KG1 (cell line): Measurements from ENCODE around the gene ACOD1.
"Not testable (repeated sequence)": the region's sequence is repeated elsewhere in the genome, so short reads cannot be mapped to it uniquely, and the experiment has no call there.

Experiments
- DNase-seq: peaks from one replicate; lab custom pipeline; 2025; lab: John Stamatoyannopoulos, UW

The ACOD1 gene

DNA sequence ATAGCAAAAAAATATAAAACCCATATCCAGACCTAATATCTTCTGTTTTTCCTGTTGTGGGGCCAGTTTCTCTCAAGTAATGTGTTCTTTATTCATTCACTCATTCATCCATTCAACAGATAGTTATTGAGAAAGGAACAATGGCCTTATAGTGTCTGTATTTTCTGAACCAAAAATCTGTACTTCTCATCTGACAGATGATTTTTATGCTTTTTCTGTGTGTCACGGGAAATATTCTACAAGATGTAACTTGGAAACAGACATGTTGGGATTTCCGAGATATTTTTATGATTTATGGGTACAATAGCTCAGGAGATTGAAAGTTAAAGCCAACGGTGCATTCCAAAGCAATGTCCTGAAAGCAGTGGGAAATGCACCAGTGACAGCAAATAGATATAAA is 5.7 kb downstream of the ACOD1 start:
- no peak for DNase-seq

DNA sequence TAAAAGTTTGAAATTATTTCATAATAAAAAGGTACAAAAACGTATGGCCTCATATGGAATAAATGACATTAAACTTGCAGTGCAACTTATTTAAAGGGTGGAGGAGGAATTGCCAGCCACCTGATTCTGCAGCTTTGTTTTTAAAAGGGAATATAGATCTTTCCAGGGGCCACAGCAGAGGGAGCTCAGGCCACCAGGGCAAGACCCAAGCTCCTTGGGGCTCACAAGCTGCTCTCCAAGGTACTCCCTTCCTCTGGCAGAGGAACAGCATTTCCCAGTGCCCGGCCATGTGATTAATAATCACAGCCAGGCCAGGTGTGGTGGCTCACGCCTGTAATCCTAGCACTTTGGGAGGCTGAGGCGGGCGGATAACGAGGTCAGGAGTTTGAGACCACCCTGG is 6.2 kb downstream of the ACOD1 start:
- DNase-seq, result no peak

DNA sequence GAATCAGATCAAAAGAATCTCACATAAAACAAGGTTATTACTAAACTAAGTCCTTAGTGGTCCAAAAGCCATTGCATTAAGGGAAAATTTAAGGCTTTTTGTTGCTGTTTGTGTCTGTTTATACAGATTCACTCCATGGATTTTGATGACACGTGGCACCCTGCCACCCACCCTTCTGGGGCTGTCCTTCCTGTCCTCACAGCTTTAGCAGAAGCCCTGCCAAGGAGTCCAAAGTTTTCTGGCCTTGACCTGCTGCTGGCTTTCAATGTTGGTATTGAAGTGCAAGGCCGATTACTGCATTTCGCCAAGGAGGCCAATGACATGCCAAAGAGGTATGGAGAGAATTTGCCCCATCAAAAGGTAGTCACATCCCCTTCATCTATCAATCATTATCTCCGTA is 6.9 kb downstream of the ACOD1 start:
- no peak for DNase-seq

DNA sequence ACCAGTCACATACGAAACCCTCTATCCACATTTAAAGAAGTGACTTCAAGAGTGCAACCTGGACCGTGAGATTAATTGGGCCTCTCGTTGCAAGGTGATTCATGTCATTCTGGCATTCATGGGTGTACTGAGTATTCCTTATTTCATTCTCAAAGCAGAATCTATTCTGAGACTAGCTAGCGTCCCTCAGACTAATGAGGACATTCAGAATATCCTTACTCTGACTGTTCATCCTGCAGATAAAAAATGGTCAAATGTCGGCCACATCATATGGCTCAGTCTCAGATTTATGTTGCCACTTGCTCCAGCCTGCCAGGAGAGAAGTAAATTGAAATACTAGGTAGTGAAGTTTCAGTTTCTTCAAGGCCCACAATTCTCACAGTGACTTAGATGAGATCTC is 7.3 kb downstream of the ACOD1 start:
- DNase-seq, result no peak

DNA sequence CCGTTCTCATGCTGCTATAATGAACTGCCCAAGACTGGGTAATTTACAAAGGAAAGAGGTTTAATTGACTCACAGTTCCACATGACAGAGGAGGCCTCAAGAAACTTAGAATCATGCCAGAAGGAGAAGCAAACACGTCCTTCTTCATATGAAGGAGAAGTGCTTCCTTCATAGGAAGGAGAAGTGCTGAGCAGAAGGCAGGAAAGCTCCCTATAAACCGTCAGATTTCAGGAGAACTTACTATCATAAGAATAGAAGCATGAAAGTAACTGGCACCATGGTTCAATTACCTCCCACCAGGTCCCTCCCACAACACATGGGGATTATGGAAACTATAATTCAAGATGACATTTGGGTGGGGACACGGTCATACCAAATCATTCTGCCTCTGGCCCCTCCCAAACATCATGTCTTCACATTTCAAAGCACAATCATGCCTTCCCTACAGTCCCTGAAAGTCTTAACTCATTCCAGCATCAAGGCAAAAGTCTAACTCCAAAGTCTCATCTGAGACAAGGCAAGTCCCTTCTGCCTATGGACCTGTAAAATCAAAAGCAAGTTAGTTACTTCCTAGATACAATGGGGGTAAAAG is 10.6 kb downstream of the ACOD1 start:
- DNase-seq, result no peak

DNA sequence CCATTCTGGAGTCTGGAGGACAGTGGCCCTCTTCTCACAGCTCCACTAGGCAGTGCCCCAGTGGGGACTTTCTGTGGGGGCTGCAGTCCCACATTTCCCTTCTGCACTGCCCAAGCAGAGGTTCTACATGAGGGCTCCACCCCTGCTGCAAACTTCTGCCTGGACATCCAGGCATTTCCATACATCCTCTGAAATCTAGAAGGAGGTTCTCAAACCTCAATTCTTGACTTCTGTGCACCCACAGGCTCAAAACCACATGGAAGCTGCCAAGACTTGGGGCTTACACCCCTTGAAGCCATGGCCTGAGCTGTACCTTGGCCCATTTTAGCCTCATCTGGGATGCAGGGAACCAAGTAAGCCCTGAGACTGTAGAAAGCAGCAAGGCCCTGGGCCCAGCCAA is 11.4 kb downstream of the ACOD1 start:
- DNase-seq, result not testable (repeated sequence)

DNA sequence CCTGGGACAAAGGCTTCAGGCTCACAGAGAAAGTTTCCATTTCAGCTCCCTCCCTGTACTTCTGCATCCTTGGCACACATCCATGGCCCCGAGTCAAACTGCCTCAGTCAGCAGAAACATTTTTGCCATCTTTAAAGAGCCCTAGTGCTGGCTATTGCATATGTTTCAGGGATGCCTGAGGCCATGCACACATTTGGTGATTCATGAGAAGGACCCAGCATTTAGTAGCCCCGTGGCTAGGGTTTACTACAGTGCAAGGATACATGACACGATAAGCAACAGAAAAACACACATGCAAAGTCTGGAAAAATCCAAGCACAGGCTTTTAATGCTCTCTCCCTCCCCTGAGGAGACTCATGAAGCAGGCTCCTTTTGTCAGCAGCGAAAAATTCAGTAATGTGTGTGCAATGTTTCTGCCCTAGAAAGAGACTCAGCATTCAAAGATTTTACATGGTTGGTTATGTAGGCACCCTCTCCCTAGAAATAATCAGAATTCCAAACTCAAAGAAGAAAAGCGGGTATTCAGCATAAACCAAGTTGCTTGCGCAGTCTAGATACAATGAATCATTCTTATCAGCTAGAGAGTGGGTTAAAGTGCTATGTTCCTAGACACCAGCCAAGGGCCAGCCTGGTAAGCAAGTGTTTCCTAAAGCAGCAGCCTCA is 17.6 kb downstream of the ACOD1 start:
- no peak for DNase-seq

DNA sequence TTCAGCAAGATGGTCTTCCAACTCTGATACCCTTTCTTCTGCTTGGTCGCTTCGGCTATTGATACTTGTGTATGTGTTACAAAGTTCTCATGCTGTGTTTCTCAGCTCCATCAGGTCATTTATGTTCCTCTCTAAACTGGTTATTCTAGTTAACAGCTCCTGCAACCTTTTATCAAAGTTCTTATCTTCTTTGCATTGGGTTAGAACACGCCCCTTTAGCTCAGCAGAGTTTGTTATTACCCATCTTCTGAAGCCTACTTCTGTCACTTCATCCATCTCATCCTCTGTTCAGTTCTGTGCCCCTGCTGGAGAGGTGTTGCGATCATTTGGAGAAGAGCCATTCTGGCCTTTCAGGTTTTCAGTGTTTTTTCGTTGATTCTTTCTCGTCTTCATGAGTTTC is 18.7 kb downstream of the ACOD1 start:
- DNase-seq, result no peak

DNA sequence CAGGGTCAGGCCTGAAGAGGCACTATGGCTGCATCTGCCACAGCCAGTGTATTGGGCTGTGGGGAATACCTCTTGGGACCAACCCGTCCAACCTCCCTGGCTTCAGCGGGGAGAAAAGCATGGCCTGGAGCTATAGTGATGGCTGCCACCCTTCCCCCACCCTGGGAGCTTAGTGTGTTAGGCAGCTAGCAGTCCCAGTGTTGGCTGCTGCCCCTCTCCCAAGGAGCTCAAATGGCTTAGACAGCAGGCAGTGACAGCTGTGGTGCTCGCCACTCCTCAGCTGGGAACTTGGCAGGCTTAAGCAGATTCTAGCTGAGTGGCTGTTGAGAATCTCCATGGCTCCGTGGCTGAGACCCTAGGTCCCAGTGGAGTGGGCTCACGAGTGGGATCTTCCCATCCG is 19.7 kb downstream of the ACOD1 start:
- no peak for DNase-seq

DNA sequence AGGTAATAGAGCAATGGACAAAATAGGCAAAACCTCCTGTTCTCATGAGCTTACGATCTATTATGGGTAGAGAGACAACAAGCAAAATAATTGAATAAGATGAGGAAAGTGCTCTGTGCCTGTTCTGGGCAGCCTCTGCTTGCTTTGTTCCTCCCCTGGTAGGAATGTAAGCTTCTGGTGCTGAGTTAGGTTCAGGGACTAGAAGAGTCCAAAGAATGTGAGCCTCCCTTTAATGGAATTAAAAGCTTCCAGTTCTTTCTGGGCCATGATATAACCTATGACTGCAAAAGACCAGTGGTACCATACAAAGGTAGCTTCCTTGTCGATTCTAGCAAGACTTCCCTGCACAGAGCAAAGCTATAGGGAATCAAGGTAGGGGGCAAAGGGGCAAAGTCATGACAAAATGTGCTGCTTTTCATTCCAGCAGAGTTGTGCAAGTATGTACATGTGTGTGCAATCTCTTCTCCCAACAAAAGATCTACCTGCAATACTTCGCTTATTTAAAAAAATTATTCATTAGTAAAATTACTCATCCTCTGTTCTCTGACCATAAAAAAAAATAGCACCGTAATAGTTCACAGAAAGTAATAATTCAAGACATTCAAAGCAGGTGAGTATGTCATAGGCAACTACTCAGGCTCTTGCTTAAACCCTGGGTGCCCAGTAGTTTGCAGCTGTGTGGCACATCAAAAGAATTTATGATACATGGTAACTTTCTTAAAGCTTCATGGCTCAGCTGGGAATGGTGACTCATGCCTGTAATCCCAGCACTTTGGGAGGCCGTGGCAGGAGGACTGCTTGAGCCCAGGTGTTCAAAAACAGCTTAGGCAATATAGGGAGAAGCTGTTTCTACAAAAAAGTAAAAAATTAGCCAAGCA is 21.4 kb downstream of the ACOD1 start:
- DNase-seq, result no peak

DNA sequence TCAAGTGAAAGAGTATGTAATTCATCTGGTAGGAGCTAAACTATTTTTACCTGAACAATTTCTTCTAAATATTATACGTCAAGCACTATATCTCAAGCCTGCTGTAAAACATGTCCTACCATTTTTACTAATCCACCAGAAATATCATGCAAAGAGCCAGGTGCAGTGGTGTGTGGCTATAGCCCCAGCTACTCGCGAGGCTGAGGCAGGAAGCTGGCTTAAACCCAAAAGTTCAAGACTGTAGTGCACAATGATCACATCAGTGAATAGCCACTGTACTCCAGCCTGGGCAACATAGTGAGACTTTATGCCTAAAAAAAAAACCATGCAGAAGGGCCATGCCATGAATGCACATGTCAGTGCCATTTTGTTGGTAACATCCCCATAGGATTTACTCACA is 22.9 kb downstream of the ACOD1 start:
- DNase-seq, result no peak

DNA sequence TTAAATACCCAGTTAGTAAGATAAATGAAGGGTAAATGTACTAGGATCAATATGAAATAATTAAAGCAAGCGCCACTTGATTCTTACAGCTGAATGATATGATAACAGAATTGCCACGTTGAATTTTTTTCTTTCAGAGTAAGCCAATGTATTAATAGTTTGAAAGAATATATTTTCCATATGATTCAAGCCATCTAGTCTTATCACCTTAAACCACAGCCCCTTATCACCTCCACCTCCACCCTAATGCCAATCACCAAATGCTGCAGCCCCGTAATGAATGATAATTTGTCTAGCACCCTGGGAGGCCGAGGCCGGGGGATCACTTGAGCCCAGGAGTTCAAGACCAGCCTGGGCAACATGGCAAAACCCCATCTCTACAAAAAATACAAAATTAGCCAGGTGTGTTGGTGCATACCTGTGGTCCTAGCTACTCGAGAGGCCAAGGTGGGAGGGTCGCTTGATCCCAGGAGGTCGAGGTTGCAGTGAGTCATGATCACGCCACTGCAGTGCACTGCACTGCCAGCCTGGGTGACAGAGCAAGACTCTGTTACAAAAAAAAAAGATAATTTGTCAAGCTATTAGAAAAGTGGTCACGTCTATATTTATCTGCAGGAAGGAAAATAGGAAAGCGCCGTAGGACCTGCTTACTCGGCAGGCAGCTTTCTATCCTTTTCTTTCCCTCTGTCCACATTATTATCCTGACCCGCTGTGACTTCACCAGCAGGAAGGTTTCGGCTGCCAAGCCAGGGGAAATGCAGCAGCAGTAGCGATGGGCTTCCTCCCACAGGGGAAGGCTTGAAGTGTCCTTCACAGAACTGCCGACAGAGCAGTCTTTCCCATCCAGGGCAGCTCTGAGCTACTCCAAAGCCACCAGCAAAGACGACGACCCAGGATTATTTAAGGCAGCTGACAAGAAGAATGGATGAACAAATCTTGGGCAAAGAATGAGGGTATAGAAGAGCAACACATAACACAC is 23.8 kb downstream of the ACOD1 start:
- DNase-seq, result no peak

DNA sequence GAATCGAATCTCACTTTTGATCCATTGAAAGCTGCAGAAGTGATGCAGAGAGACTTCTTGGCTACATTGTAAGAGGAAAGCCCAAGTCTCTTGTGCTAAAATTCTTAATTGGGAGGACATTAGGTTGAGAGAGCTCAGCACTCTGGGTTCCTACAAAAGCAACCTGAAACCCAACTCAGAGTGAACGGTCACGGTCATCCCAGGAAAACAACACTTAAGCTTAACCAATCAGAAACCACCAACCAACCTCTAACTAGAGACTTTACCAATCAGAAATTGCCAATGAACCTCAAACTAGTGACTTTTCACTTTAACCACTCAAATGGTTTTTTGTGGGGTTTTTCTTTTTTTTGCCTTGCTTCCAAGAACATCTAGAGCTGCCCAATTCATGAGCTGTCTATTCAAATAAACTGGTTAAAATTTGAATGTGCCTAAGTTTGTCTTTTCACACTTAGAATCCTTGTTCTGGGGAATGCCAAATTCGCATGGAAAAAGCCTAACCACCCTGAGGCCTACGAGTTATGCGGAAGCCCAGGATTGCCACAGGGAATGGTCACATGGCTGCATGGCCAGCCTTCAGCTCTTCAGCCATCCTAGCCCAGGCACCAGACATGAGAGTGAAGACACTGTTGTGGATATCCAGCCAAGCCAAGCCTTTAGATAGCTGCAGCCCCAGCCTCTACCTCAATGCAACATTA is 25.8 kb downstream of the ACOD1 start:
- DNase-seq, result no peak

DNA sequence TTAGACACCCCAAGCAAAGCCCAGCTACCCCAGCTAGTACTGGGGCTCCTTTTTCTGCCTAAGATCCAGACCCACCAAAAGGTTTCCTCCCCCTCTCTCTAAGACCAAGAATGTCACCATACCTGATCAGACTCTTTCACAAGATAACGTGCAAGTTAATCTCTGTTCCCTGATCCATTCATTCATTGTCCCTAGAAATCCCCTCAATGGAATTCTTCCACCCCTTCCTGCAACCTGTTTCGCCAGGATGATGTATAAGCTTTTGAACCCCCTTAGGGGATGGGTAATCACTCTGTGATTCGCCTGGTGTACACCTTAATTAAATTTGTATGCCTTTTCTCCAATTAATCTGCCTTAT is 26.3 kb downstream of the ACOD1 start:
- DNase-seq, result no peak

DNA sequence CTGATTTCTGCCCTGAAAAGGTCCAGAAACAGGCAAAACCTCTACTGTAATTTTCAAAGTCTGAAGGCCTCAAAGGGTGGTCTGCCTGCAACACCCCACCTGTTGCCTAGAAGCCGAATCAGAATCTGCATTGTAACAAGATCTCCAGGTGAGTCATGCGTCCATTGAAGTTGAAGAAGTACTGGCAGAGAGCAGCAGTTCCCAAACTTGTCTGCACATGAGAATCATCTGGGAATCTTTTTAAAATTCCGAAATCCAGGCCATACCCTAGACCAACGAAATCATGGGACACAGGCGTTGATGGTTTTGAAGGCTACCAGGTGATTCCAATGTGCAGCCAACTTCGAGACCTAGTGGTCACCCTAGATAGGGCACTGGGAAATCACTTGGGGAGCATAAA is 27.6 kb downstream of the ACOD1 start:
- DNase-seq, result no peak

DNA sequence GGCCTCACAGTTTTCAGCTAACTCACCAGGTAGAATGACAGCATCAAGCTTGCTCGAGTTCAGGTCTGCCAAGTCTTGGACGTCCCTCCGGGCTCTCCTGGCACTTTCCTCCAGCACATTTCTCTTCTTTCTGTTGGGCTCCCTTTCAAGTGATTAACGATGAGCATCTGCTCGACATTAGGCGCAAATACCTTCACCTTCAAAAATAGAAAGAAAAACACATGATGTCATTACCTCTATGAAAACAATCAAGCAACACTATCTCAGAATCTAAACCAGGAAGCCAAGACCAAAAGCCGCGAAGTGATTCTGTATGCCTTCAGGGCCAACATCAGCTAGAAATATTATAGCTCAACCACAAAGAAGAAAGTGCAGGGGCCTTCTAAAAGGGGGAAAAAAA is 28.2 kb downstream of the ACOD1 start:
- DNase-seq, result no peak

DNA sequence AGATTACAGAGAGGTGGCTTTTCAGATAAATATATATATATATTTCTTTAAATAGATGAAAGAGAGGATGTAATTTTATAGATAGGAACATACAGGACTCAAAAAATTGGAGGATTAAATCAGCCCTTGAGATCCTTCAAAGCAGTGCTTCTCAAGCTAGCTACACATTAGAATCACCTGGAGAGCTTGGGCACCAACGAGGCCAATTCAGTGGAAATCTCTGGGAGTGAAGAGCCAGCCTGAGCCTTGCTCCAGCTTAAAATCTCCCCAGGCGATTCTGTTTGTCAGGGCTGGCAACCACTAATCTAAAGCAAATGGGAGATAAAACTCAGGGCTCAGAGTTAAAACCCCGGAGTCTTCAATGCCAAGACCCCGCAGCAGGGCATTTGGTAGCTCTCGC is 28.6 kb downstream of the ACOD1 start:
- DNase-seq, result no peak

DNA sequence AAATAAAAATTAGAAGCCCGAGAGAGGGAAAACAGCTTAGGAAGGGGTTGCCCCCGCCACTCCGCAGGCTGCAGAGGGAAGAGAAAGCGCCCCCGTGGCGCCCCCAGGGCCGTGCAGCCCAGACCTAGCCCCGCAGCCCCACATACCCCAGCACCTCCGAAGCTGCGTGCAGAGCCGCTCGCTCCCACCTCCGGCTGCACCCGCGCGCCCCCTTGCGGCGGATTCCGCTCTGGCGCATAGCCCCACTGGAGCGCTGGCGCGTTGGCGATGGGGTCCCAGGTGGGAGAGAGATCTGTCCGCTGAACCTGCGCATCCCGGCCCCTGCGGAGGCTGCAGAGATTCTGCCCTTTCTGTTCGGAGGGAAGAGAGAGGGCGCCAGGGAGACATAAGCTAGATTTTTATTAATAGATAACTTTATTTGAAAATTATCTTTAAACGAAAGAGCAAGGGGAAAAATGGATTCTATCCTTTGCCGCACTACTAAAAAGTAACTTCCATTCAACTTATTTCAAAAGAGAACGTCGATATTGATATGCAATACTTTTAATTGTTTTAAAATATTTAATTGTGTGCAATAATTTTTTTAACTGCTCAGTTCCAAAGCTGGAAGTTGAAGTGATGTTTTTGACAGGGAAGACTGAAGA is 31.9 kb downstream of the ACOD1 start:
- DNase-seq, result peak; percentile 55

DNA sequence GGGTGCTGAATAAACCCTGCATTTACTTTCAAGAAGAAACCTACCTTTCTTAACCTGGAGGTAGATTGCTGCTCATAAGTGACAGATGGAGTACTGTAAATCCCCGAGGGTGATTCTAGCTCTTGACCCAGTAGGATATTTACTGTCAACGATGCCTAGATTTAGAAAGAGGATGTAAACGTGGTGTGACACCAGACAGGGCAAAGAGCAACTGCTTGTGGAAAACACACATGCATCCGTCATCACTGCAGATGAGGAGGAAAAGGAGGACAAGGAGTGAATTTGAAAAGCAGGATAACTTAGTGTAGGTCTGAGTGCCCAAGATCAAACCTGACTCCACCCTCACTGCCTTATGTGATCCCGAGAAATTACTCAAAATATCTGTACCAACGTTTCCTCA is 33.8 kb downstream of the ACOD1 start:
- no peak for DNase-seq

DNA sequence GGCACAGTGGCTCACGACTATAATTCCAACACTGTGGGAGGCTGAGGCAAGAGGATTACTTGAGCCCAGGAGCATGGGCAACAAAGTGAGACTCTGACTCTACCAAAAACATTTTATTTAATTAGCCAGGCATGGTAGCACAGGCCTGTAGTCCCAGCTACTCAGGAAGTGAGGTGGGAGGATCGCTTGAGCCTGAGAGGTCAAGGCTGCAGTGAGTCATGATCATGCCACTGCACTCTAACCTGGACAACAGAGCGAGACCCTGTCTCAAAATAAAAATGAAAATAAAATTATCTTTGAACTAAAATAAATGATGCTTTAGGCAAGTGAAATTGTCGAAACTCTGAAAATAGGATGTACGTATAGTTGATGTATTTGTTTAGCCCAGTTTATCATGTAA is 35.4 kb downstream of the ACOD1 start:
- DNase-seq, result no peak

DNA sequence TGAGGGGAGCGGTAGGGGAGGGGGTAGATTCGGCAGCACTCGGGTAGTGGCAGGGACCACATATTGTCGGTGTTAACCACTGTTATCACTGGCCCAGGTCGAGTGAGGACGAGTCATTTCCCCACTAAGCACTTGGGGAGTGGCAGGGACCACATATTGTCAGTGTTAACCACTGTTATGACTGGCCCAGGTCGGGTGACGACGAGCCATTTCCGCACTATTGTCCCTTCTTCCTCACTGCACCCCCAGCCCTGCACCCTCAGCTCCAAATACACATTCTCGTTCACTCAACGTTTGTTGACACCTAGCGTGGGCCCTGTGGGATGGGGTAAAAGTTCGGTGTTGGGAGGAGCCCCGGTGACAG is 43.1 kb downstream of the ACOD1 start:
- no peak for DNase-seq
